ENCODE results near the gene C1orf105.

The C1orf105 gene

DNA sequence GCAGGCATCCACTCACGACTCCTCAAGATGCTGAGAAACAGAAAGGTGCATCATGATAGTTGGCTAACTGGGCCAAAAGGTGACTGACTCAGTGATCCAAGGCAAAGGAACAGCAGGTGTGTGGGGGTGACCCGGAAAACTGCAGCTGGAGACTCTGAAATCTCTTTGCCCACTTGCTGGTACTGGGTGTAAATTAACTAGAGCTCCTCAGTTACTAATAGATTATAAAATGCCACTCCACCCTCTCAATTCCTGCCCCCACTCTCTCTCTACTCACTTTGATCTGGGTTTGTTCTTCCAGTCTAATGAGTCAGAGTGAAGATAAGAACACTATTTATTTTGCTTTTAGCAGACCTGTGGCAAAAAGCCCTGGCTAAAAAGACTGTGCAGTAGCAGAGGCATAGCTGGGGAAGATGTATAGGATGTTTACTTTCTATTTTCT lies 30.5 kb downstream of the C1orf105 start:
- Mint-ChIP-seq H3K36me3 (ENCODE audit: low read depth) (no peaks in the 10 kb centered on the region), H3K27me3 (no peaks in the 10 kb centered on the region), H3K9me3 (no peaks in the 10 kb centered on the region), H3K4me3 (no peak overlapping the region), H3K4me1 (ENCODE audit: low read depth) (peaks cover 29% of the 10 kb centered on the region), H3K27ac (no peak overlapping the region)
- DNase-seq = no peak

DNA sequence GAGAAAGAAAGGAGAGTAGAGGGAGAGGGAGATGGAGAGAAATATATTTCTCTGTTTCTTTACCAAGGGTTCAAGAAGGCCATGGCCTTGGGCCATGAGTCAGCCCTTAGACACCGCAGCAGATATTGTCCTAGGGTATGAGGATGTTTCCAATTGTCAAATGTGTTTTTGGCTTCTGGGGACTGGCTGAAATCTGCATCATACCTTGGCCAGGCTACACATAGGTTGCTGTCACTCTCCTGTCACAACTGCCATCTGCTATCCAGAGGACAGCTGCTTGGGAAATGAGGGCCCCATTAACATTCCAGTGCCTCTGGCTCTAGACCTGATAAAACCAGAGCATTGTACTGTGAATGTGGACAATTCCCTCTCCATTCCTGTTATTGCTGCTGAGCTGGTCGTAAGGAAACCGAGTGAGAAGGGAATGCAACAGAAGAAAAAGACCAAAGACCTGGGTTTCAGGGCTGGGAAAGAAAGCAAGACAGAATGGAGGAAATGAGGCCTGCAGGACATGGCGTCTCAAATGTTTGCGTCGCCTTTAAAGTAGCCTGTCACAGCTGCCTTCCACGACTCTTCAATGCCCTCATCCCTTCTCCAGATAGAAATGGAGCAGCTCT lies 32.2 kb downstream of the C1orf105 start:
- DNase-seq = no peak

DNA sequence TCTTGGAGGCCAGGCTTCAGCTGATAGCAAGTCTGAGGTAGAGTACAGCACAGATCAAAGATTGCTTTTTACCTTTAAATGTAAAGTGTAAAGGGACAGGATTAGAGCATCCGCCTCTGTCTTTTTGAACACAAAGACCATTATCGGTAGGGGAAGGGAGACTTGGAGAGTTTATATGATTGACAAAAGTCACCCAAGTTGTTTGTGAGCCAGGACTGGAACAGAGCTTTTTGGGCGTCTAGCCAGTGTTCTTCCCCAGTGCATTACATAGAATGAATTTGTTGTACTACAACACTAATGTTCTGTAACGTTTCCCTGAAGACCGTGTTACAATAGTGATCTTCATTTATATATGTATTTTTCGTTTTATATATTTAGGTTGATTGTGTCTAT lies 32.7 kb downstream of the C1orf105 start:
- Mint-ChIP-seq H3K4me3 (no peak overlapping the region), H3K9me3 (no peaks in the 10 kb centered on the region), H3K36me3 (ENCODE audit: low read depth) (no peaks in the 10 kb centered on the region), H3K27me3 (peaks cover 3% of the 10 kb centered on the region), H3K27ac (no peak overlapping the region), H3K4me1 (ENCODE audit: low read depth) (peaks cover 29% of the 10 kb centered on the region)
- DNase-seq = no peak

More for the DNA sequence above, 32.2 kb downstream of the C1orf105 start:
- Mint-ChIP-seq H3K27ac (no peak overlapping the region), H3K36me3 (ENCODE audit: low read depth) (no peaks in the 10 kb centered on the region), H3K27me3 (peaks cover 3% of the 10 kb centered on the region), H3K9me3 (no peaks in the 10 kb centered on the region), H3K4me3 (no peak overlapping the region), H3K4me1 (ENCODE audit: low read depth) (peaks cover 29% of the 10 kb centered on the region)

DNA sequence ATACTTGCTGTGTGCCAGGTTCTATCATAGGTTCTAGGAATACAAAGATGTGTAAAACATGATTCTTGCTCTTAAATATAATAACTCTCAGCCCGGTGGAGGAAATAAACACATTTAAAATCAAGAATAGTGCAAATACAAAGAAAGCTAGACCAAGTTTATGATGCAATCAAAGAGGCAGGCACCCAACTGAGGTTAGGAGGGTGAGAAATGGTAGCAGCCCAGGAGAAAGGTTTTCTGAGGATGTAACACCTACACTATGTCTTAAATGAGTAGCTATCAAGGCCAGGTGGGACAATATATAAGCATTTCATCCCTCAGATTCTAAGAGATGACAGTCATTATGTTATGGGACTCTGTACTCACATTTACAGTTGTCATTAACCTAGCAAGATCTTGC lies 33.1 kb downstream of the C1orf105 start:
- peaks cover 29% of the 10 kb centered on the region for H3K4me1 Mint-ChIP-seq (ENCODE audit: low read depth)
- H3K4me3 Mint-ChIP-seq = no peak overlapping the region

DNA sequence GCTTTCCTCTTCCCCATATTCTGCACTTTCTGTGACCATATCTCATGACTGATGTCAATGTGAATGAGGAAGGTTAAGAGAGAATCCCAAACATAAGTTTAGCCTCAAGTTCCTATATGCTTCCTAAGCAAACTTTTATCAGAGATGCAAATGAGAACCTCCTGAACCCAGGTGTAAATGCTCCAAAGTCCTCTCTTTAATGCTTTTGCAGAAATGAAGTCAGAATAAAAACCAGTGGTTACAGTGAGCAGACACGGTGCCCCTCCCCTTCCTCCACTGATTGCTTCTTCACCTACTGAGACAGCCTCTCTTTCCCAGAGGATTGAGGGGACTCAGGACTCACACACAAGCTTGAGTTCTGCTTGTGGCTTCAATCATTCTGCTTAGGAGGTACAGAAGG lies 35.0 kb downstream of the C1orf105 start:
- DNase-seq = no peak
- Mint-ChIP-seq H3K27me3 (peaks cover 3% of the 10 kb centered on the region), H3K27ac (no peak overlapping the region), H3K4me3 (no peak overlapping the region), H3K9me3 (no peaks in the 10 kb centered on the region), H3K4me1 (ENCODE audit: low read depth) (peaks cover 15% of the 10 kb centered on the region), H3K36me3 (ENCODE audit: low read depth) (no peaks in the 10 kb centered on the region)

More for the DNA sequence above, 33.1 kb downstream of the C1orf105 start:
- H3K9me3 Mint-ChIP-seq = no peaks in the 10 kb centered on the region
- no peak overlapping the region for H3K27ac Mint-ChIP-seq
- H3K36me3 Mint-ChIP-seq (ENCODE audit: low read depth) = no peaks in the 10 kb centered on the region
- peaks cover 3% of the 10 kb centered on the region for H3K27me3 Mint-ChIP-seq
- no peak for DNase-seq

DNA sequence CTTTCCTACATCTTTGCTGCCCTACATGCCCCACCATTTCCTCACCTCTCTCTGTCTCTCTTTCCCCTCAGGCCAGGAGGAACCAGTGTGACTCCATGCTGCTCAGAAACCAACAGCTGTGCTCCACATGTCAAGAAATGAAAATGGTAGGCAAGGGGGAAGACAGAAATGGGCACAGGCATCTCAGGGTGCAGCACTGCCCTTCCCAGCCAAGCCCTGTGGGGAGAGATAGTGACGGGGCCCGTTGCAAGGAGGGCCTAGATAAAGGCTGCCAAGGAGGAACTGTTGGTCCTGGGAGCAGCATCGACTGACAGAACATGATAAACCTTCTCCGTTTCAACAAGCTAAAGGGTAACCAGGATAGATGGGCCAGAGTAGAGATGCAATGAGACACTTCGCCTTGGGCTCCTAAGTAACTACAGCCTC lies 35.9 kb downstream of the C1orf105 start:
- H3K27ac Mint-ChIP-seq = no peak overlapping the region
- H3K4me3 Mint-ChIP-seq = no peak overlapping the region
- peaks cover 3% of the 10 kb centered on the region for H3K27me3 Mint-ChIP-seq
- H3K4me1 Mint-ChIP-seq (ENCODE audit: low read depth) = peaks cover 6% of the 10 kb centered on the region
- DNase-seq = no peak
- H3K9me3 Mint-ChIP-seq = no peaks in the 10 kb centered on the region
- H3K36me3 Mint-ChIP-seq (ENCODE audit: low read depth) = no peaks in the 10 kb centered on the region

DNA sequence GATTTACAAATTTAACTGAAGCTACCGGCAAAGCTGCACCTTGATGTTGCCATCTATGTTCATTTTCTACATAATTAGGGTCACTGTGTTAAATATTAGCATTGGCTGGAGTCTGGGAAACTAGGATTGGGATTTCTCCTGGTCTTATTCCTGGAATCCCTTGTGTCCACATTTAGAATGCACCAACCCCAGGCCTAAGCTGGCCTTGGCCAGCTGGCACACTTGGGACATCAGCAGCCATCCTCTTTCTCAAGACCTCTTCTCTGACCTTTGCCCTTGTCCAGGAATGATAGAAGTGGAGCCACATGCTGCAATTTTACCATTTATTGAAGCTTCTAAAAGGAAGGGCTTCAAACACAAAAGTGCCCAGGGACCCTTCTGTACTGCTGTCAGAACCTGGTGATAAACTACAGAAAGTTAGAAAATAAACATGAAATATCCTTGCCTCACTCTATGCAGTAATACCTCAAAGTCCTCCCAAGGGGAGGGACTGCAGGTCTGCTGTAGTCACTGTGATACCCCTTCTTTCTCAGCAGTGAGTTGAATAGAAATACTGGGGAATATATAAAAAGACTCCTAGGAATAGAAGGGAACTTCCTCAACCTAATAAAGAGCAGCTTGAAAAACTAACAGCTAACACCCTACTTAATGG lies 37.1 kb downstream of the C1orf105 start:
- H3K4me1 Mint-ChIP-seq (ENCODE audit: low read depth) = peaks cover 4% of the 10 kb centered on the region
- no peak for DNase-seq
- H3K4me3 Mint-ChIP-seq = no peak overlapping the region
- no peaks in the 10 kb centered on the region for H3K9me3 Mint-ChIP-seq
- H3K27ac Mint-ChIP-seq = no peak overlapping the region
- peaks cover 3% of the 10 kb centered on the region for H3K27me3 Mint-ChIP-seq
- H3K36me3 Mint-ChIP-seq (ENCODE audit: low read depth) = no peaks in the 10 kb centered on the region

DNA sequence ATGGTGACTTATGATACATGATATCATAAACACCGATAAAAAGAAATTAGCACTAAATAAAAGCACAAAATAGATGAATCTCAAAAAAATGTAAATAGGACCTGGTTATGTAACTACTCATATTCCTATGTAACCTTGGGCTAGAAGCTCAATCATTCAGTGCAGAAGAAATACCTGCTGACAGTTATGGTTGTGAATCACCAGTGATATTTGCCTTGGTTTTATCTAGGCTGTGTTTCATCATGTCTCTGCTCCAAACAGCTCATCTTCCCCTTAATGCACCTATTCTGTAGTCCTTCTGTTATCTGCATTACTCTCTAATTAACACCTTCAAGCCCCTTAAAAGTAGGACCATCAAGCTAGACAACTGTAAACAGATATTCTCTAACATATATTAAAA lies 39.7 kb downstream of the C1orf105 start:
- Mint-ChIP-seq H3K4me1 (ENCODE audit: low read depth) (no peaks in the 10 kb centered on the region), H3K27me3 (peaks cover 3% of the 10 kb centered on the region), H3K4me3 (no peak overlapping the region), H3K9me3 (no peaks in the 10 kb centered on the region), H3K36me3 (ENCODE audit: low read depth) (no peaks in the 10 kb centered on the region), H3K27ac (no peak overlapping the region)
- no peak for DNase-seq

DNA sequence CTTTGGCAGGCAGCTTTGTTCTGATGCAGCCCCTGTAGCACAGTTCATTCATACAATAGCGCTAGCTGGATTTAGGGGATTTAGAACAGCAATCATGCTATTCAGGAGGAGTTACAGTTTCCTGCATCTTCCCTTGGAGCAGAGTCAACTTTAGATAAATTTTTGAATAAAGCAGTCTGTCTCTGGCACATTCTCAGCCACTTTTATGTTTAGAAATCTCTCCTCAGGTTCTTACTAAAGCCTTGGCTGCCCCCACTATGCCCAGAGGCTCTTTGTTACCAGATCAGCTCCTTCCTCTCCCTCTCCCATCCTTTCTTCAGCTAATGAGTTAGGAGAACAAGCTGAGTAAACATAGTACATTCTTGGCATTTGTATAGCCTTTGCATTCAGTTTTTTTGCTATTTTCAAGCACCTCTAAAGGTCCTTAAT lies 40.4 kb downstream of the C1orf105 start:
- no peak overlapping the region for H3K27ac Mint-ChIP-seq
- no peaks in the 10 kb centered on the region for H3K4me1 Mint-ChIP-seq (ENCODE audit: low read depth)
- H3K4me3 Mint-ChIP-seq = no peak overlapping the region
- H3K27me3 Mint-ChIP-seq = peaks cover 3% of the 10 kb centered on the region
- H3K9me3 Mint-ChIP-seq = no peaks in the 10 kb centered on the region
- no peaks in the 10 kb centered on the region for H3K36me3 Mint-ChIP-seq (ENCODE audit: low read depth)
- DNase-seq = no peak

DNA sequence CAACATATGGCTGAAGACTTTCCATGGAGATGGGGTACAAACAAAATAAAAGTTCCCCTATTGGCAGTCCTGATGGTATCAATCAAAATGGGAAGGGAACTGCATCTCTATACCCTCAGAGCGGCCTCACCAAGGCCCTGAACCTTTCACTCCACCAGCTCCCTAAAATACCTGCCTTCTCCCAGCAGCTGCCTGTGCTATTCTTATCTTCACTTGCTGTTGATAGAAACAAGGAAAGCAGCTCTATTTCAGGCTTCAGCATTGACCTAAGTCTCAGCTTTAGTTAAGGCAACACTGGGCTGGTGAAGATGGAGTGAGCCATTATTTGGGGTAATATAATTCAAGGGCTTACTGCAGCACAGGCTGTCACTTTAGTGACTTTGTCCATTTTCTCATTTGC lies 45.1 kb downstream of the C1orf105 start:
- Mint-ChIP-seq H3K9me3 (no peaks in the 10 kb centered on the region), H3K4me3 (no peak overlapping the region), H3K27ac (no peak overlapping the region), H3K4me1 (ENCODE audit: low read depth) (no peaks in the 10 kb centered on the region), H3K27me3 (peaks cover 3% of the 10 kb centered on the region), H3K36me3 (ENCODE audit: low read depth) (no peaks in the 10 kb centered on the region)
- no peak for DNase-seq

DNA sequence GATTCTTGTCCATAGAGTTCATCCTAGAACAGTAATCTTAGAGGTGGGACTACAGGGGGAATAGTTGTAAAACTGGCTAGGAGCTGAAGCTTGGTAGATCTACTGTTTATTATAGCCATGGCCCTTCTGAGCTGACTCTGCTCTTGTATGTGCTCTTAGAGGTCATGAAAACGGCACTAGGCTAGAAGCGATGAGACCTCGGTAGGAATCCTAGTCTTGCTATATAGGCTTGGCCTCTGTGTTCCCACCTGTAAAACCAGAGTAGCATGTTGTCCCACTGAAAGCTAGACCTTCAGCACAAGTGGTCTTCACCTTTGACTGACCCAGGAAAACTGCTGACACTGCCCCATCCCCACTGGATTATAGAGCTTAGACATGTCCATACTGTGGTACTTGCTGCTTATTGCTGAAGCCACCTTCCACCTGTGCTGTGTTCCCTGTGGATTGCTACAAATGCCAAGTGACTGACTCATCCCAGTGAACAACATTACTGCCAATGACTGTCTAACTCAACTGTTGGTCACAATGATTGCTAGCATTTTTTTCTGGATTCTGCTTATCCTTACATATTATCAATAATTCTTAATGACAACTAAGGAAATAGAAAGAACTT lies 46.4 kb downstream of the C1orf105 start:
- Mint-ChIP-seq H3K4me1 (ENCODE audit: low read depth) (no peaks in the 10 kb centered on the region), H3K4me3 (no peak overlapping the region), H3K27me3 (peaks cover 3% of the 10 kb centered on the region), H3K36me3 (ENCODE audit: low read depth) (no peaks in the 10 kb centered on the region), H3K27ac (no peak overlapping the region), H3K9me3 (no peaks in the 10 kb centered on the region)
- no peak for DNase-seq

DNA sequence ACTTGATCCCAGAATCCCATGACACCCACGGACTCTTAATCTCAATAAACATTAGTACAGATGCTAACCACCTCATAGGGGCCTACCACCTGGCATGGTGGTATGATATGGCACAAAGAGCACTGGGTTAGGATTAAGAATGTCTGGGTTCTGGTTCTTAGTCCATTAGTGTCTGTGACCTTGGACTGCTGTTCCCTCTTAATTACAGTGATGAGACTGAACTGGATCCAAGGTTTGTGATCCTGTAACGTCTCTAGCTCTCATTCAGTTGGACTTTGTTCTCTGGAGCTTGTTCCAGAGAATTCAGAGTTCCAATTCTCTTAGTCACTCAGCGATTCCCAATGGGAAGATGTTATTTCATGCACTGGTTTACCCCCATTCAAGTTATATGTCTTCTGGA lies 47.0 kb downstream of the C1orf105 start:
- no peak overlapping the region for H3K4me3 Mint-ChIP-seq
- no peaks in the 10 kb centered on the region for H3K4me1 Mint-ChIP-seq (ENCODE audit: low read depth)
- H3K36me3 Mint-ChIP-seq (ENCODE audit: low read depth) = no peaks in the 10 kb centered on the region
- DNase-seq = no peak
- peaks cover 3% of the 10 kb centered on the region for H3K27me3 Mint-ChIP-seq
- no peaks in the 10 kb centered on the region for H3K9me3 Mint-ChIP-seq
- H3K27ac Mint-ChIP-seq = no peak overlapping the region

DNA sequence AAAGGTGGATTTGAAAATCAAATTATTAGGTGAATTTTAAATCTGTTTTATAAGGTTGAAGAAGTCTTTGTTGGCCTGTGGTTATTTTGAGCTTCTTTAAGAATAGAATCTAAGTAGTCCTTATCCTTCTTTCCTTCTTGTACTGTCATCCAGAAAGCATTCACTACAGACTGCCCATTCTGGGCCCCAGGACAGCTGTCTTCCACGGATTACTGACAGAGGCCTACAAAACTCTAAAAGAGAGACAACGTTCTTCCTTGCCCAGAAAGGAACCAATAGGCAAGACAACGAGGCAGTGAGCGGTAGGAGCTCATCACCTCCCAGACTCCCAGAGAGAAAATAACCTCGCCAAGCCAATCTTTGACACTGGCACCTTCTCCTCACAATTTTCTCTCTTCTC lies 47.8 kb downstream of the C1orf105 start:
- Mint-ChIP-seq H3K36me3 (ENCODE audit: low read depth) (no peaks in the 10 kb centered on the region), H3K9me3 (no peaks in the 10 kb centered on the region), H3K27ac (no peak overlapping the region), H3K27me3 (peaks cover 3% of the 10 kb centered on the region), H3K4me3 (no peak overlapping the region), H3K4me1 (ENCODE audit: low read depth) (no peaks in the 10 kb centered on the region)
- DNase-seq = no peak

DNA sequence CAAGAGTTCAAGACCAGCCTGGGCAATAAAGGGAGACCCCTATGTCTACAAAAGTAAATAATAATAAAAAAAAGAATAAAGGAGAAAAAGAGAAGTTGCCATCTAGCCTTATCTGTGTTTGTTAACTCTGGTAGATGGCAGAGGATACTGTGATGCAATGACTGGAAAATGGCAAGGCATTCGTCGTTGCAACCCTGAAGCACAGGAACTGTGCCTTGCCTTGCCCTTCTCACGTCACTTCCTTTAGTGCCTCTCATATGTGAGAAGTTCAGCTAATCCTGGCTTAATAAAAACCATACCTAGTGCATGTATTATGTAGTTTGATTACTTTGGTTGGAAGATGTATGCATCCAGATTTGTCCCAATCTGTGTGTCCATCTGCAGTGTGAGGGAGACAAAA lies 49.2 kb downstream of the C1orf105 start:
- H3K9me3 Mint-ChIP-seq = no peaks in the 10 kb centered on the region
- H3K27ac Mint-ChIP-seq = no peak overlapping the region
- no peak for DNase-seq
- H3K4me1 Mint-ChIP-seq (ENCODE audit: low read depth) = no peaks in the 10 kb centered on the region
- peaks cover 3% of the 10 kb centered on the region for H3K27me3 Mint-ChIP-seq
- H3K4me3 Mint-ChIP-seq = no peak overlapping the region
- H3K36me3 Mint-ChIP-seq (ENCODE audit: low read depth) = no peaks in the 10 kb centered on the region

DNA sequence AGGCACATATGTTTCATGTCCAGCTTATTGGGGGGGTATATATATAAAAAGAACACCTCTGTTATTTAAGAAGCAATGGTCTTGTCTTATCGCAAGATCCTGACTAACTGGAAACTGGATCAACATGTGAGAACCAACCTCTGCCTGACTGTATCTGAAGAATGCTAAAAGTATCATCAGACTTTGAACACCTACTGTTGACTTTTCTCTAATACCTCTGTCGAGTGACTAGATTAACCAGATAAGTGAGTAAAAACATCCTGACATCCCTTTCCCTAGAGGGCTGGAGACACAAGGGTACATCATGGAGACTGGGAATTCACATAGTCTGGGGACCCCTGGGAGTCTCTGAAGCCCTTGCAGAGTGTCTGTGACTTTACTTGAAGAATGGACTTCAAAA lies 49.7 kb downstream of the C1orf105 start:
- no peak overlapping the region for H3K27ac Mint-ChIP-seq
- H3K4me1 Mint-ChIP-seq (ENCODE audit: low read depth) = peaks cover 1% of the 10 kb centered on the region
- H3K27me3 Mint-ChIP-seq = peaks cover 3% of the 10 kb centered on the region
- DNase-seq = no peak
- no peaks in the 10 kb centered on the region for H3K36me3 Mint-ChIP-seq (ENCODE audit: low read depth)
- H3K9me3 Mint-ChIP-seq = no peaks in the 10 kb centered on the region
- H3K4me3 Mint-ChIP-seq = no peak overlapping the region

All from activated T-cell treated with anti-CD3 and anti-CD28 coated beads, Interleukin-2, amount 50 U/mL, for 24 hours (primary cell).